K562 (cell line): ENCODE results near the gene PHF11. TPM values are rescaled to one million over a fixed set of nuclear protein-coding genes. Genes with fewer than 3 reads are reported as not detected.

Experiments
- FOXM1 ChIP-seq, 2 experiments: fragments of 450-650 bp in 1 of 2; sonication (generic) in 1 of 2; formaldehyde crosslinking in 1 of 2; IDR thresholded peaks; 2 replicates each; pipeline versions ENCODE4 v1.6.1 to v1.9.0; 2017 to 2022; ENCODE audit warnings: low read depth in 2 of 2, mild to moderate bottlenecking in 2 of 2, missing genetic modification reagents in 1 of 2, moderate library complexity in 1 of 2
- HDAC1 ChIP-seq, 2 experiments: fragments of 450-650 bp; IDR thresholded peaks; 2 replicates each; pipeline ENCODE4 v1.6.1; 2016 to 2017; ENCODE audit warnings: inconsistent platforms in 1 of 2, mild to moderate bottlenecking in 1 of 2, moderate library complexity in 1 of 2
- REST ChIP-seq, 2 experiments: fragments of 450-650 bp; formaldehyde crosslinking in 1 of 2; IDR thresholded peaks; 2 replicates each; pipeline versions ENCODE4 v1.4.0 to v1.6.1; 2014 to 2020; ENCODE audit warnings: mild to moderate bottlenecking in 2 of 2, borderline replicate concordance in 1 of 2, low read depth in 1 of 2
- ZC3H11A ChIP-seq: IDR thresholded peaks from 2 replicates; pipeline ENCODE4 v1.6.1; 2012; ENCODE audit warnings: low read depth, low read length, improper control_type of control experiment
- polyA plus RNA-seq, 8 experiments: library from polyadenylated mRNA; depleted of rRNA in 4 of 8; stranded (reverse) in 5 of 8; unstranded in 3 of 8; fragments of >200 nt; fragmentation: Nextera tagmentation in 2 of 8; fragmentation: Illumina TruSeq in 1 of 8; extraction: Ambion mirVana in 2 of 8; extraction: Trizol in 1 of 8; gene quantifications; 2 replicates each; pipeline versions ENCODE4 v1.2.1 to v1.2.3, GENCODE V29; 2011 to 2014; ENCODE audit warnings: inconsistent platforms in 1 of 8, missing spikeins in 1 of 8
- total RNA-seq, 7 experiments: library from RNA; depleted of rRNA in 6 of 7; stranded (reverse); fragments of >200 nt in 6 of 7; fragmentation: Illumina TruSeq in 2 of 7; extraction: Trizol in 2 of 7; gene quantifications; 2 replicates each; pipeline versions ENCODE4 v1.2.1 to v1.2.3, GENCODE V29; 2011 to 2021; ENCODE audit warnings: low replicate concordance in 1 of 7

Gene PHF11
- total and polyA plus RNA-seq, 9 of the 15 experiments (the other 6 are each of a cell fraction or from before 2014, with no cell fraction given): 1.9 to 7.0 (median 5.3) TPM

- TF ChIP-seq REST (IDR thresholded peaks at IDR 0.05; ENCODE audit: borderline replicate concordance) (no peak), REST (CRISPR knock-in tag; IDR thresholded peaks at IDR 0.05; ENCODE audit: low read depth) (no peak), ZC3H11A (no peak), FOXM1 (IDR thresholded peaks at IDR 0.05; ENCODE audit: low read depth) (no peak), FOXM1 (CRISPR knock-in tag; IDR thresholded peaks at IDR 0.05; ENCODE audit: low read depth) (no peak), HDAC1 (IDR thresholded peaks at IDR 0.05) (no peak)
Observed at GRCh38 chr13:49512578-49512977, 16.8 kb downstream of the PHF11 start (continued).
